ENCODE results near the gene CHP1.
"Not testable (repeated sequence)": the region's sequence is repeated elsewhere in the genome, so short reads cannot be mapped to it uniquely, and the experiment has no call there.

CHP1 gene

DNA sequence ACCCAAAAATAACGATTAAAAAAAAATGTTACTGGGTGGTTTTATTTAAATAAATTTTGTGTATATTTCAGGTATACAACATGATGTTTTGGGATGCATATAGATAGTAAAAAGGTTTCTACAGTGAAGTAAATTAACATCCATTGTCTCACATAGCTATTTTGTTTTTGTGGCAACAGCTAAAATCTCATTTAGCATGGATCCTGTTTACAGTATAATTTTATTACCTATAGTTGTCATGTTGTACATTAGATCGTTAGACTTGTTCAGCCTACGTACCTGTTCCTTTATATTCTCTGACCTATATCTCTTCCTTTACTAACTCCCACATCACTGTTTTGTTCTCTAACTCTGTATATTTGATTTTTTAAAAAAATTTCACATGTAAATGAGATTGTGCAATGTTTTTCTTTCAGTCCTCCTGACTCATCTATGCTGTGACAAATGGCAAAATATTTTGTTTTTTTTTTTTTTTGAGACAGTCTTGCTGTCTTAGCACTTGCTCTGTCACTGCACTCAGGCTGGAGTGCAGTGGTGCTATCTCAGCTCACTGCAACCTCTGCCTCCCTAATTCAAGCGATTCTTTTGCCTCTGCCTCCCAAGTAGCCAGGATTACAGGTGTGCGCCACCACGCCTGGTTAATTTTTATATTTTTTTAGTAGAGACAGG is 55.7 kb downstream of the CHP1 start:
- no peak overlapping the region for H3K4me3 ChIP-seq (ENCODE audit: low read length)
- H3K9me3 ChIP-seq (ENCODE audit: low read length) = no peaks in the 10 kb centered on the region
- H3K4me1 ChIP-seq (ENCODE audit: insufficient read depth, low read length) = peaks cover 15% of the 10 kb centered on the region
- peaks cover 46% of the 10 kb centered on the region for H3K36me3 ChIP-seq (ENCODE audit: insufficient read depth, low read length)
- no peak overlapping the region for H2AFZ ChIP-seq (ENCODE audit: low read depth, low read length)
- H3K27me3 ChIP-seq (ENCODE audit: insufficient read depth, low read length) = no peaks in the 10 kb centered on the region

DNA sequence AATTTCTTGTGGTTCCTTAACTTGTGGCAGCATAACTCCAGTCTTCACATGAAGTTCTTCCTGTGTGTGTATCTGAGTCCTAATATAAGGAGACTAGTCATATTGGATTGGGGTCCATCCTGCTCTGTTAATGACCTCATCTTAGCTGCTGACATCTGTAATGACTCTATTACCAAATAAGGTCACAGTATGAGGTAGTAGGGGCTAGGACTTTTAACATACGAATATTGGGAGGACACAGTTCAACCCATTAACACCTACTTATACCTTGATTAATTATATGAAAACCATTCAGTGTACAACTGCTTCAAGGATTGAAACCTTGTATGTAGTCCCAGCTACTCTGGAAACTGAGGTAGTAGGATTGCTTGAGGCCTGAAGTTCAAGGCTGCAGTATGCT is 57.4 kb downstream of the CHP1 start:
- Histone ChIP-seq H3K4me3 (ENCODE audit: low read length) (no peak overlapping the region), H3K27me3 (ENCODE audit: insufficient read depth, low read length) (no peaks in the 10 kb centered on the region), H3K36me3 (ENCODE audit: insufficient read depth, low read length) (peaks cover 46% of the 10 kb centered on the region), H3K9me3 (ENCODE audit: low read length) (no peaks in the 10 kb centered on the region), H2AFZ (ENCODE audit: low read depth, low read length) (no peak overlapping the region), H3K4me1 (ENCODE audit: insufficient read depth, low read length) (peaks cover 13% of the 10 kb centered on the region)

DNA sequence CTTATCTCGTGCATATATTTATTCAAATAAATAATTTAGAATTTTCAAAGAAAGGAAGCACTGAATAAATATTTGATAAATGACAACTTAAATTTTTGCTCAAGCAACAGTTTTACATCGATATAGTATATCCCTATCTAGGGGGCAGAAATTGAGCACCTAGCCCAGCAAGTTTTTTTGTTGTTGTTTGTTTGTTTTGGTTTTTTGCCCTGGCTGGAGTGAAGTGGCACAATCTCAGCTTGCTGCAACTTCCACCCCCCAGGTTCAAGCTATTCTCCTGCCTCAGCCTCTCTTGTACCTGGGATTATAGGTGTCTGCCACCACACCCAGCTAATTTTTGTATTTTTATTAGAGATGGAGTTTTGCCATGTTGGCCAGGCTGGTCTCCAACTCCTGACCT is 58.9 kb downstream of the CHP1 start:
- Histone ChIP-seq H3K9me3 (ENCODE audit: low read length) (no peaks in the 10 kb centered on the region), H3K36me3 (ENCODE audit: insufficient read depth, low read length) (peaks cover 55% of the 10 kb centered on the region), H3K4me1 (ENCODE audit: insufficient read depth, low read length) (peaks cover 8% of the 10 kb centered on the region), H3K27me3 (ENCODE audit: insufficient read depth, low read length) (no peaks in the 10 kb centered on the region), H3K4me3 (ENCODE audit: low read length) (no peak overlapping the region), H2AFZ (ENCODE audit: low read depth, low read length) (no peak overlapping the region)

DNA sequence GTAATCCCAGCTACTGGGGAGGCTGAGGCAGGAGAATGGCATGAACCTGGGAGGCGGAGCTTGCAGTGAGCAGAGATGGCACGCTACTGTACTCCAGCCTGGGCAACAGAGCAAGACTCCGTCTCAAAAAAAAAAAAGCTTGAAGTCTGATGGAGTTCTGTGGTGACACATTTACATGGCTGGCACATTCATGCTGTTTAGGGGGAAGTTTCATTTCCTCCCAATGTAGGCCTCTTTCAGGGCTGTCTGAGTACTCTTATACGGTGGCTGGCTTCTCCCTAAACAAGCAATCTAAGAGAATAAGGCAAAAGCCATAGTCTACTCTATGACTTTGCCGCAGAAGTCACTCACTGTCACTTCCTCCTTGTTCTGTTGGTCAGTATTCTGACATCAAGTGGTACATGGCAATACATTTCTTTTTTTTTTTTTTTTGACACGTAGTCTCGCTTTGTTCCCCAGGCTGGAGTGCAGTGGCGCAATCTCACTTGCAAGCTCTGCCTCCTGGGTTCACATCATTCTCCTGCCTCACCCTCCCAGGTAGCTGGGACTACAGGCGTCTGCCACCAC is 60.1 kb downstream of the CHP1 start:
- Histone ChIP-seq H3K36me3 (ENCODE audit: insufficient read depth, low read length) (peaks cover 46% of the 10 kb centered on the region), H3K9me3 (ENCODE audit: low read length) (no peaks in the 10 kb centered on the region), H2AFZ (ENCODE audit: low read depth, low read length) (no peak overlapping the region), H3K4me3 (ENCODE audit: low read length) (no peak overlapping the region), H3K4me1 (ENCODE audit: insufficient read depth, low read length) (no peaks in the 10 kb centered on the region), H3K27me3 (ENCODE audit: insufficient read depth, low read length) (no peaks in the 10 kb centered on the region)

DNA sequence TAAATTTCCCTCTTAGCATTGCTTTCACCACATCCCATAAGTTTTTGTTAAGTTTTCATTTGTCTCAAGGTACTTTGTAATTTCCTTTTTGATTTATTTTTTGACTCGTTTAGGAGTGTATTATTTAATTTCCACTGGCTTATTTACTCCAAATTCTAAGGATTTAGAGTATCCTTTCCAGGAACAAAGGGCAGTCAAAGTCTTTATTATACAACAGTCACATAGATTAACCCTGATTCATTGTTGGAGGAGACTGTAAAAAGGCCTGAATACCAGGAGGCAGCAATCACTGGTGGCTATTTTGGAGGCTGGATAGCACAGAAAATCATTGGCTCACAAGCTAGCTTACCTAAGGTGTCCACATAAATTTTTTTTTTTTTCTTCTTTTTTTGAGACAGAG is 61.5 kb downstream of the CHP1 start:
- no peak overlapping the region for H3K4me3 ChIP-seq (ENCODE audit: low read length)
- H2AFZ ChIP-seq (ENCODE audit: low read depth, low read length) = no peak overlapping the region
- no peaks in the 10 kb centered on the region for H3K27me3 ChIP-seq (ENCODE audit: insufficient read depth, low read length)

DNA sequence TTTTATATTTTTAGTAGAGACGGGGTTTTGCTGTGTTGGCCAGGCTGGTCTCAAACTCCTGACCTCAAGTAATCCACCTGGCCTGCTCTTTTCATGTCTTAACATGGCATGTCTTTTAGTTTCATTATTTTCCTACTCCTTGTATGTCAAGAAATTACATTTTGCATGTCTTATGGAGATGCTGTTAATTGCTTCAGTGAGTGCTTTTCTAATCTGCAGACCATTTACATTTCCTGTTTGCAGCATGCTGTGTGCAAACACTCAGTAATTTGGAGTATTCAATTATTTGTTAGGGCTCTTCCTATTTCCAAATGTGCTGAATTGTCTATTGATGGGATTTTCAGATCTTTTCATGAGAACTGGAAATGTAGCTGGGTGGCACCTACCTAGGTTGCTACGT is 70.1 kb downstream of the CHP1 start:
- H3K4me3 ChIP-seq (ENCODE audit: low read length); H3K9me3 ChIP-seq (ENCODE audit: low read length); H2AFZ ChIP-seq (ENCODE audit: low read depth, low read length); H3K27me3 ChIP-seq (ENCODE audit: insufficient read depth, low read length); H3K4me1 ChIP-seq (ENCODE audit: insufficient read depth, low read length): not testable (repeated sequence)
- peaks cover 29% of the 10 kb centered on the region for H3K36me3 ChIP-seq (ENCODE audit: insufficient read depth, low read length)

More for the DNA sequence above, 61.5 kb downstream of the CHP1 start:
- H3K4me1 ChIP-seq (ENCODE audit: insufficient read depth, low read length) = no peaks in the 10 kb centered on the region
- H3K36me3 ChIP-seq (ENCODE audit: insufficient read depth, low read length) = peaks cover 43% of the 10 kb centered on the region
- no peaks in the 10 kb centered on the region for H3K9me3 ChIP-seq (ENCODE audit: low read length)

DNA sequence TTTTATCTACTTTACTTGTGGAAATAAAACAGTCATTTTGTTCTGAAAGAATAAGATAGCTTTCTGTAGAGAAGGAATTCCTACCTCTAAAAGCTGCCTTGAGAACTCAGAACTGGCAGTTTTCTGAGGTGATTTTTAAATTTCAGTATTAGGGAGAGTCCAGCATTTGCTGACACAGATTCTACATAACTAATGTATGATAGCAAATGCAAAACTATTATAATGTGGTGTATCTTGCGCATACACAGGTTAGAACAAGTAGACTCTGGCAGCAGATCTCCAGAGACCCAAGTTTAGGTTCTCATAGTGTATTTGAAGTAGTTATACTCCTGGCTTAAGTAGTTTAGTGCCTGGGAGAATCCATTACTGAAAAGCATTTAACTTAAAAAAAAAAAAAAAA is 70.5 kb downstream of the CHP1 start:
- no peaks in the 10 kb centered on the region for H3K4me1 ChIP-seq (ENCODE audit: insufficient read depth, low read length)
- H3K27me3 ChIP-seq (ENCODE audit: insufficient read depth, low read length) = no peaks in the 10 kb centered on the region
- H3K4me3 ChIP-seq (ENCODE audit: low read length) = no peak overlapping the region
- no peaks in the 10 kb centered on the region for H3K9me3 ChIP-seq (ENCODE audit: low read length)
- H3K36me3 ChIP-seq (ENCODE audit: insufficient read depth, low read length) = peaks cover 26% of the 10 kb centered on the region
- H2AFZ ChIP-seq (ENCODE audit: low read depth, low read length) = no peak overlapping the region

DNA sequence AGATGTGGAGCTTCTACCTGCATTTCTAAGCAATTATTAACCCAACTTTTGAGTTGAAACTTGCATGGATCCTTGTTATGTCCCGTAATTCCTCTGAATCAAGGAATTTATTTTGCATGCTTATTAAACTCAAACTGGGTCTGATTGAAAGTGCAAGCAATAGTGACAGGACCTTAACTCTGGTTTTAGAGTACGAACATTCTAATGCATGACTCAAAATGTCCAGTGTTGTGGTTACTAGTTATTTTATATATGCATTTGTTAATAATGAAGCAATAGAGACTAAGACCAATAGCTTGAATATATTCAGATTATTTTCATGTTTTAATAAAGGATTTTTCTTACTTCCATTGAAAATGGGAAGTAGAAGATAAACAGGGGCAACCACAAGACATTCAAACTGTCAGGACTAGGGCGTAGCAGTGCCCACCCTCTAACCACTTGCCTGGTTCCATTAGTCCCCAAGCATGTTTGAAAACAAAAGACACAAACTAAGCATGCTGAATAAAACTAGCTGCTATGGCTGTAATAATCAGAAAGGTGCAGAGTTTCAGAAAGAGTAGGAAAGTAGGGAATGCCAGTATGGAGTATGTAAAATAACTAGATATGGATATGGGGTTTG is 73.2 kb downstream of the CHP1 start:
- Histone ChIP-seq H3K4me3 (ENCODE audit: low read length) (no peak overlapping the region), H3K36me3 (ENCODE audit: insufficient read depth, low read length) (peaks cover 20% of the 10 kb centered on the region), H3K4me1 (ENCODE audit: insufficient read depth, low read length) (no peaks in the 10 kb centered on the region), H3K9me3 (ENCODE audit: low read length) (no peaks in the 10 kb centered on the region), H2AFZ (ENCODE audit: low read depth, low read length) (no peak overlapping the region), H3K27me3 (ENCODE audit: insufficient read depth, low read length) (no peaks in the 10 kb centered on the region)

DNA sequence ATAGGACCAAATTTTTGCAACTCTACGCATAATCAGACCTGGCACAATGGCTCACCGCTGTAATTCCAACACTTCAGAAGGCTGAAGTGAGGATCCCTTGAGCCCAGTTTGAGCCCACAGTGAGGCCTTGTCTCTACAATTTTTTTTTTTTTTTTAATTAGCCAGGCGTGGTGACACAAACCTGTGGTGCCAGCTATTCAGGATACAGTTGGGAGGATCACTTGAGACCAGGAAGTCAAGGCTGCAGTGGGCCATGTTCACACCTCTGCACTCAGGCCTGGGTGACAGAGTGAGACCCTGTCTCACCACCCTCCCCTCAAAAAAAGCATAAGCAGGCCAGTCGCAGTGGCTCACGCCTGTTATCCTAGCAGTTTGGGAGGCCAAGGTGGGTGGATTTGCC is 76.6 kb downstream of the CHP1 start:
- no peaks in the 10 kb centered on the region for H3K9me3 ChIP-seq (ENCODE audit: low read length)
- no peaks in the 10 kb centered on the region for H3K27me3 ChIP-seq (ENCODE audit: insufficient read depth, low read length)
- no peaks in the 10 kb centered on the region for H3K4me1 ChIP-seq (ENCODE audit: insufficient read depth, low read length)
- H3K36me3 ChIP-seq (ENCODE audit: insufficient read depth, low read length) = peaks cover 20% of the 10 kb centered on the region
- H3K4me3 ChIP-seq (ENCODE audit: low read length) = no peak overlapping the region
- no peak overlapping the region for H2AFZ ChIP-seq (ENCODE audit: low read depth, low read length)

DNA sequence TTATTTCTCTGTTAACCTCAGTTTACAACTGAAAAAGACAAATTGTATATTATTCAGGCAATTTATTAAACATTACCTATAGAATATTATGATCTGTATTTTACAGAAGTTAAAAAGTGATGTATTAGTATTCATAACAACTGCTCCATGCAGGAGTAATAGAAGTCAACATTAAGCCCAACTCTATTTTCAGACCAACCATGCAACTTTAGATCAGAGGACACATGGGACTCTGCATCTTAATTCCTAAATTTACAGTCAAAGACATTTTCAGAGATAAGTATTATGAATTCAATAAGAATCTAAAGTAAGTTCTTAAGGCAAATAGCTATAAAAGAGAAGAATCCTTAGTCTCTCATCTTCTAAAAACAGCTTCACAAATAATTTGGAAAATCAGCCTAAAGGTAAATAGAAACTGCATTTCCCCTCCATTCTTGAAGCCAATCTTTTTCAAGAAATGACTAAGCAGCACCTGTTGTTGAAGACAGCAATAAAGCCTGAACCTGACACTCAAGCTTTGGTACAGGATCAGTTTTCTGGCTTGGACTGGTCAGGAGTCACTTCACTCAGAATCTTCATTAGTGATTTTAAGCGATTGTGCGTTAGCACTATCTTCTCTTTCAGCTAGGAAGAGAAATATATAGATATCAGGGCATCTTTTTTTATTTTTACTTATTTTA is 78.3 kb downstream of the CHP1 start:
- no peak overlapping the region for H3K4me3 ChIP-seq (ENCODE audit: low read length)
- no peaks in the 10 kb centered on the region for H3K9me3 ChIP-seq (ENCODE audit: low read length)
- no peaks in the 10 kb centered on the region for H3K4me1 ChIP-seq (ENCODE audit: insufficient read depth, low read length)
- H3K36me3 ChIP-seq (ENCODE audit: insufficient read depth, low read length) = peaks cover 24% of the 10 kb centered on the region
- no peaks in the 10 kb centered on the region for H3K27me3 ChIP-seq (ENCODE audit: insufficient read depth, low read length)
- no peak overlapping the region for H2AFZ ChIP-seq (ENCODE audit: low read depth, low read length)

DNA sequence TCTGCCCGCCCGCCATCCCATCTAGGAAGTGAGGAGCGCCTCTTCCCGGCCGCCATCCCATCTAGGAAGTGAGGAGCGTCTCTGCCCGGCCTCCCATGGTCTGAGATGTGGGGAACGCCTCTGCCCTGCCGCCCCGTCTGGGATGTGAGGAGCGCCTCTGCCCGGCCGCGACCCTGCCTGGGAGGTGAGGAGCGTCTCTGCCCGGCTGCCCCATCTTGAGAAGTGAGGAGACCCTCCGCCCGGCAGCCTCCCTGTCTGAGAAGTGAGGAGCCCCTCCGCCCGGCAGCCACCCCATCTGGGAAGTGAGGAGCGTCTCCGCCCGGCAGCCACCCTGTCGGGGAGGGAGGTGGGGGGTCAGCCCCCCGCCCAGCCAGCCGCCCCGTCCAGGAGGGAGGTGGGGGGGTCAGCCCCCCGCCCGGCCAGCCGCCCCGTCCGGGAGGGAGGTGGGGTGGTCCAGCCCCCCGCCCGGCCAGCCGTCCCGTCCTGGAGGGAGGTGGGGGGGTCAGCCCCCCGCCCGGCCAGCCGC is 89.8 kb downstream of the CHP1 start:
- H3K4me1 ChIP-seq (ENCODE audit: insufficient read depth, low read length); H3K4me3 ChIP-seq (ENCODE audit: low read length); H3K9me3 ChIP-seq (ENCODE audit: low read length); H2AFZ ChIP-seq (ENCODE audit: low read depth, low read length); H3K27me3 ChIP-seq (ENCODE audit: insufficient read depth, low read length): not testable (repeated sequence)
- peaks cover 30% of the 10 kb centered on the region for H3K36me3 ChIP-seq (ENCODE audit: insufficient read depth, low read length)

DNA sequence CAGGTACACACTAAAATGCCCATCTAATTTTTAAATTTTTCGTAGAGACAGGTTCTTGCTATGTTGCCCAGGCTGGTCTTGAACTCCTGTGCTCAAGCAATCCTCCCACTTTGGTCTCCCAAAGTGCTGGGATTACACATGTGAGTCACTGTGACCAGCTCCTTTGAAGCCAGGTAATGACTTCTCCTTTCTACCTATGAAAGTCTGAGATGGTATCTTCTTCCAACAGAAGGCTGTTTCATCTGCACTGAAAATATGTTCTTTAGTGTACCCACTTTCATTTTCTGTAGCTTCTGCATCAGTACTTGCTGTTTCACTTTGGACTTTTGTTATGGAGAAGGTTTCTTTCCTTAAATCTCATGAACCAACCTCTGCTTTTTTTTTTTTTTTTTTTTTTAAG is 92.5 kb downstream of the CHP1 start:
- H3K4me1 ChIP-seq (ENCODE audit: insufficient read depth, low read length) = no peaks in the 10 kb centered on the region
- H3K36me3 ChIP-seq (ENCODE audit: insufficient read depth, low read length) = peaks cover 14% of the 10 kb centered on the region
- no peak overlapping the region for H2AFZ ChIP-seq (ENCODE audit: low read depth, low read length)
- no peaks in the 10 kb centered on the region for H3K9me3 ChIP-seq (ENCODE audit: low read length)
- no peaks in the 10 kb centered on the region for H3K27me3 ChIP-seq (ENCODE audit: insufficient read depth, low read length)
- H3K4me3 ChIP-seq (ENCODE audit: low read length) = no peak overlapping the region

DNA sequence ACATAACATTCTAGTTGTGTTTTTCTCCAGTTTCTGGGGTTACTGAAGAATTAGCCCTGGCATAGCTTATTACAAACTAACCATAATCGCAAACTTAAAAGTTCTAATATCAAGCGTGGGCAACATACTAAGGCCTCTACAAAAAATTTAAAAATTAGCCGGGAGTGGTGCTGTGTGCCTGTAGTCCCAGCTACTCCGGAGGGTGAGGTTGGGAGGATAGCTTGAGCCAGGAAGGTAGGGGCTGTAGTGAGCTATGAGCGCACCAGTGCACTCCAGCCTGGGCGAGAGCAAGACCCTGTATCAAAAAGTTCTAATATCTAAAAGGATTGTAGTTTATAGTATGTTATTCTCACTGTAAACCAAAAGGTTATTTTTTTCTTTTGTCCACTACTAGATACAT is 100.2 kb downstream of the CHP1 start:
- no peaks in the 10 kb centered on the region for H3K27me3 ChIP-seq (ENCODE audit: insufficient read depth, low read length)
- peaks cover 13% of the 10 kb centered on the region for H3K4me1 ChIP-seq (ENCODE audit: insufficient read depth, low read length)
- peaks cover 1% of the 10 kb centered on the region for H3K36me3 ChIP-seq (ENCODE audit: insufficient read depth, low read length)
- no peaks in the 10 kb centered on the region for H3K9me3 ChIP-seq (ENCODE audit: low read length)
- H2AFZ ChIP-seq (ENCODE audit: low read depth, low read length) = peak overlapping the region; percentile 92
- H3K4me3 ChIP-seq (ENCODE audit: low read length) = peak overlapping the region; percentile 88

Measured in neuron (in vitro differentiated cells).